PFSK-1 (cell line): ENCODE results near the gene LTB4R2.
A peak's percentile ranks its signal among the peaks of the same experiment; 100 is the strongest.

ENCODE experiments used
- FOXP2 ChIP-seq: optimal IDR thresholded peaks from 2 replicates; pipeline ENCODE3; 2011; ENCODE audit warnings: borderline replicate concordance, control low read depth, inconsistent platforms; ENCODE audit not compliant: insufficient read depth; ENCODE audit errors: extremely low read length, extremely low read depth
- POLR2AphosphoS5 ChIP-seq: IDR thresholded peaks from 2 replicates; pipeline ENCODE4 v1.6.1; 2012; ENCODE audit warnings: low read depth, mild to moderate bottlenecking, control low read depth, low read length, moderate library complexity
- SIN3A ChIP-seq: IDR thresholded peaks from 2 replicates; pipeline ENCODE4 v1.6.1; 2012; ENCODE audit warnings: mild to moderate bottlenecking, low read length, moderate library complexity, borderline replicate concordance; ENCODE audit not compliant: insufficient read depth
- TF ChIP-seq, protein P1 (sequence below), 2 experiments: IDR thresholded peaks; 2 replicates each; pipeline versions ENCODE4 v1.6.1 to v1.8.0; 2011 to 2012; ENCODE audit warnings: low read depth in 2 of 2, low read length in 2 of 2, control low read depth in 1 of 2, inconsistent platforms in 1 of 2, mild to moderate bottlenecking in 1 of 2, moderate library complexity in 1 of 2; ENCODE audit not compliant: insufficient read depth in 1 of 2

DNA sequence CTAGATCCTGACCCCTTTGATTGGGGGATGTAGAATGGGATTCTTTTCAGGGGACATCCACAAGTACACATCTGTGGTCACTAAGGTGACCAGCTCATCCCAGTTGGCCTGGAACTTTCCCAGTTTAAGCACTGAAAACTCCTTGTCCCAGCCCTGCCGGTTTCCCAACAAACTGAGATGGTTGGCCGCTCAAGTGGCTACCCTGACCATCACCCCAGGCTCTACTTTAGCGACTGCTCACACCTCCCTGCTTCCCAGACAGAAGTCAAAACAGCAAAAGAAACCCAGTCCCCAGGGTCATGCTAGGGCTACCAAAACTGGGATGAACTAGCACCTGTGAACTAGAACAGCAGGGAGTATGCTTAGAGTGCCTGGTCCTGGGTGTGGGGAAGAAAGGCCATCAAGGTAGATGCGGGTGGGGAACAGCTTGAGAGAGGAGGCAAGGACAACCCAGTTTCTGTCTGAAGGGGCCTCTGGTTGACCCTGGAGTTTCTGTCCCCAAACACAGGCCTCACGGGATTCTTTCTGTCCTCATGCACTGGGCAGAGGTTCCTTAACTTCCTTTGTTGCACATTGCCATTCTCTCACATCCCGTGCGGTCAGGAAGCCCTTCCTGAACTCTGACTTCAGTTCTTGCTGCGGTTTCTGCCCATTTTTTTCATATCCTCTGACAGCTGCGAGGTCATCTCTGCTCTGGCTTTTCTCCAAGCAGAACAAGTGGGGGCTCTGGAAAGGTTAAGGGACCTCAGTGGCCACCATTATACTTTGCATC is 3.0 kb downstream of the LTB4R2 start:
- TF ChIP-seq SIN3A: no peak
- 0 out of 2 replicates have a peak, but pooled peaks have one; percentile 30 for TF ChIP-seq POLR2AphosphoS5
- no peak for TF ChIP-seq FOXP2
- TF ChIP-seq, protein P1, sequence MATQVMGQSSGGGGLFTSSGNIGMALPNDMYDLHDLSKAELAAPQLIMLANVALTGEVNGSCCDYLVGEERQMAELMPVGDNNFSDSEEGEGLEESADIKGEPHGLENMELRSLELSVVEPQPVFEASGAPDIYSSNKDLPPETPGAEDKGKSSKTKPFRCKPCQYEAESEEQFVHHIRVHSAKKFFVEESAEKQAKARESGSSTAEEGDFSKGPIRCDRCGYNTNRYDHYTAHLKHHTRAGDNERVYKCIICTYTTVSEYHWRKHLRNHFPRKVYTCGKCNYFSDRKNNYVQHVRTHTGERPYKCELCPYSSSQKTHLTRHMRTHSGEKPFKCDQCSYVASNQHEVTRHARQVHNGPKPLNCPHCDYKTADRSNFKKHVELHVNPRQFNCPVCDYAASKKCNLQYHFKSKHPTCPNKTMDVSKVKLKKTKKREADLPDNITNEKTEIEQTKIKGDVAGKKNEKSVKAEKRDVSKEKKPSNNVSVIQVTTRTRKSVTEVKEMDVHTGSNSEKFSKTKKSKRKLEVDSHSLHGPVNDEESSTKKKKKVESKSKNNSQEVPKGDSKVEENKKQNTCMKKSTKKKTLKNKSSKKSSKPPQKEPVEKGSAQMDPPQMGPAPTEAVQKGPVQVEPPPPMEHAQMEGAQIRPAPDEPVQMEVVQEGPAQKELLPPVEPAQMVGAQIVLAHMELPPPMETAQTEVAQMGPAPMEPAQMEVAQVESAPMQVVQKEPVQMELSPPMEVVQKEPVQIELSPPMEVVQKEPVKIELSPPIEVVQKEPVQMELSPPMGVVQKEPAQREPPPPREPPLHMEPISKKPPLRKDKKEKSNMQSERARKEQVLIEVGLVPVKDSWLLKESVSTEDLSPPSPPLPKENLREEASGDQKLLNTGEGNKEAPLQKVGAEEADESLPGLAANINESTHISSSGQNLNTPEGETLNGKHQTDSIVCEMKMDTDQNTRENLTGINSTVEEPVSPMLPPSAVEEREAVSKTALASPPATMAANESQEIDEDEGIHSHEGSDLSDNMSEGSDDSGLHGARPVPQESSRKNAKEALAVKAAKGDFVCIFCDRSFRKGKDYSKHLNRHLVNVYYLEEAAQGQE (IDR thresholded peaks at IDR 0.05; ENCODE audit: insufficient read depth in 1 of 2, low read depth in 2 of 2, low read length in 2 of 2): no peak
